Erythroblast (primary cell): ENCODE results near the gene KDM2A.

Experiments used
- GATA1 ChIP-seq: IDR thresholded peaks from 2 replicates; pipeline ENCODE4 v1.6.1; 2011; ENCODE audit warnings: low read depth, mild to moderate bottlenecking, control low read depth, low read length, moderate library complexity
- POLR2A ChIP-seq: IDR thresholded peaks from 2 replicates; pipeline ENCODE4 v1.6.1; 2011; ENCODE audit warnings: mild to moderate bottlenecking, low read length

- TF ChIP-seq POLR2A (no peak), GATA1 (no peak)
Observed at GRCh38 chr11:67289226-67289650, 170.2 kb downstream of the KDM2A start, which contains the start of gene ANKRD13D.
